ENCODE data around the gene DNAH14. TPM values are rescaled to one million over a fixed set of nuclear protein-coding genes. Genes with fewer than 3 reads are reported as not detected.
A peak's percentile ranks its signal among the peaks of the same experiment; 100 is the strongest.
"Not testable (repeated sequence)": the region's sequence is repeated elsewhere in the genome, so short reads cannot be mapped to it uniquely, and the experiment has no call there.

DNAH14 gene
- total RNA-seq, 1 experiment from 2014 or later, result not detected

DNA sequence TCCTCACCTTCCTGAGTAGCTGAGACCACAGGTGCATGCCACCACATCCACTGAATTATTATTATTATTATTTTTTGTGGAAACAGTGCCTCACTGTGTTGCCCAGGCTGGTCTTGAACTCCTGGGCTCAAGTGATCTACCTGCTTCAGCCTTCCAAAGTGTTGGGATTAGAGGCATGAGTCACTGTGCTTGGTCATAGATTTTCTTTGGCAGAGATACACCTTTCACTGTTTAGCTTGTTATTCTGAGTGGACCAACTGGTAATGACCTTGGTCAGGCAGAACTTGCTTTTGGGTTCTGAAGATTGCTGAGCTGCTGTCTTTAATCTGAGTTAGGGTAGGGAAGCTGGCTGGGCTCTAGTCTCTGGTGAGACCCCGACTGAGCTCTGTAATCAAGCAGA, 66.8 kb downstream of the DNAH14 start:
- DNase-seq (ENCODE audit: low read depth), result peak; percentile 7

DNA sequence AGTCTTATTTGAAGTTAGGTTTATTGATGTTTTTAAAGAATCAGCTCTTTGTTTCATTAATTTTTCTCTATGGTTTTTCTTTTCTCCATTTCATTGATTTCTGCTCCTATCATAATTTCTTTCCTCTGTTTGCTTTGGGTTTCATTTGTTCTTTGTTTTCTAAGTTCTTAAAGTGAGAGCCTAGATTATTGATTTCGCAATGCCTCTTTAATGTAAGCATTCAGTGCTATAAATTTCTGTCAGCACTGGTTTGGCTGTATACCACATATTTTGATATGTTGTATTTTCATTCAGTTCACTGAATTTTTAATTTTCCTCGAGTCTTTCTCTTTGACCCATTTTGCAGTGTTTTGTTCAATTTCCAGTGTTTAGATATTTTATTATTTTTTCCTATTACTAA, 68.7 kb downstream of the DNAH14 start:
- DNase-seq (ENCODE audit: low read depth), result no peak

DNA sequence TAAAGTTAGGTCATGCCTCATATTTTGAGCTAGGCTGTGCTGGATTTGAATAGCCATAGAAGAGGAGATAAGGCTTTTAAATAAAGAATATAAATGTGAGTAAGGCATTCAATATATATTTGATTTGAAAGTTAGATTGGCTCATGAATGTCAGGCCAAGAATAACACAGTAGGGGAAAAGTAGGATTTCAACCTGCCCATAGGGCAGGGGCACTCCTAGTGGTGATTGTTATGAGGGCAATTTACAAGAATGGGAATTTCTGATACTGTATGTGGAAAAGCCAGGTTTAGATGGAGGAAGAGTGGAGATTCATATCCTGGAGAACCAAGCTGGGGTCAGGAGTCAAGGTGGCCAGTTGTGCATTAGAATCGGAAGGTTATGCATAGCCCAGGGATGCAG, 74.9 kb downstream of the DNAH14 start:
- DNase-seq (ENCODE audit: low read depth), result no peak

DNA sequence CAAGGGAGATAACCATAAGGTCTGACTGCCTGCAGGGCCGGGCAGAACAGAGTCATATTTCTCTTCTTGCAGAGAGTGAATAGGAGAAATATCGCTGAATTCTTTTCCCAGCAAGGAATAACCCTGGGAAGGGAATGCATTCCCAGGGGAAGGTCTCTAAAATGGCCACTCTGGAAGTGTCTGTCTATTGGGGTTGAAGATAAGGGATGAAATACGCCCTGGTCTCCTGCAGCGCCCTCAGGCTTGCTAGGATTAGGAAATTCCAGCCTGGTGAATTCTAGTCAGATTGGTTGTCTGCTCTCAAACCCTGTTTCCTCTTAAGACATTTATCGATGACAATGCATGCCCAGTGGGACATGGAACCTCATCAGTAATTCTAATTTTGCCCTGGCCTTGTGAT, 76.9 kb downstream of the DNAH14 start:
- not testable (repeated sequence) for DNase-seq (ENCODE audit: low read depth)

DNA sequence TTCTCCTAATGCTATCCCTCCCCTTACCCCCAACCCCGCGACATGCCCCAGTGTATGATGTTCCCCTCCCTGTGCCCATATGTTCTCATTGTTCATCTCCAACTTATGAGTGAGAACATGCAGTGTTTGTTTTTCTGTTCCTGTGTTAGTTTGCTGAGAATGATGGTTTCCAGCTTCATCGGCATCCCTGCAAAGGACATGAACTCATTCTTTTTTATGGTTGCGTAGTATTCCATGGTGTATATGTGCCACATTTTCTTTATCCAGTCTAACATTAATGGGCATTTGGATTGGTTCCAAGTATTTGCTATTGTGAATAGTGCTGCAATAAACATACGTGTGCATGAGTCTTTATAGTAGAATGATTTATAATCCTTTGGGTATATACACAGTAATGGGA, 78.6 kb downstream of the DNAH14 start:
- not testable (repeated sequence) for DNase-seq (ENCODE audit: low read depth)

GRCh38 chr1:225021037-225021436, 91.6 kb downstream of the DNAH14 start:
- no peak for DNase-seq (ENCODE audit: low read depth)

- no peak for DNase-seq (ENCODE audit: low read depth)
These were observed 97.2 kb downstream of the DNAH14 start for GRCh38 chr1:225026701-225027100.

DNA sequence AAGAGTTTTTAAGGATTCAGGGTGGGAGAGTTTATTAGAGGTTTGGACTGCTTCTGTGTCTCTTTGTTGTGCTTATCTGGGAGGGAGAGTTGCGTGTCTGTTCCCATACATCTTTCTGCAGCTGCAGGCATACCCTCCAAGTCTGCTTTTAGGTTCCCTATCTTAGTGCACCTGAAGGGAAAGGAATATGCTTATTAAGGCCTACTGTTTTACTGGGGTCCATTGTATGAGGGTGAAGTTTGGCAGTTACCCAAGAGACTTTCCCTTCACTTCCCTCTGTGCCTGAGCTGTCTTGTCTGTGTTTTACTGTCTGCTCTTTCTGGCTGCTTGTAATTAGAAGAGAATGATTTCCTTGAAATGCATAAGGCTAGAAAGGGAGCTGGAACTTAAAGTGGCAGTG, 107.0 kb downstream of the DNAH14 start:
- not testable (repeated sequence) for DNase-seq (ENCODE audit: low read depth)

DNA sequence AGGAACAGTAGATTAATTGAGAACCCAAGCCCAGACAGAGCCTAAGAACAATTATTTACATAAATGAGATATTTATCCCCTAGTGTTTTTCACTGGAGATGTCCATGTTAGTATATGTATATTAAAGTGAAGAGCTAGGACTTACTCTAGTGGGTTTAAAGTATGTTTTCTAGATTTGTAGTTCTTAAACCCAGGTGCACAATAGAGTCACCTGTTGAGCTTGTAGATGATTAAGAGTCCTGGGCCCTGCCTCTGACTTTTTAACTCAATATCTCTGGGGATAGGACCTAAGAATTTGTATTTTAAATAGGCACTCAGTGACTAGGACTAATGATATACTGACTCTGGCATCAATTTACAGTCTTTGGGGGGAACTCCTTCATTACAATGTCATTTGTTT, 112.8 kb downstream of the DNAH14 start:
- no peak for DNase-seq (ENCODE audit: low read depth)

GRCh38 chr1:225044258-225044657, 114.8 kb downstream of the DNAH14 start:
- no peak for DNase-seq (ENCODE audit: low read depth)

GRCh38 chr1:225049594-225049993, 120.1 kb downstream of the DNAH14 start:
- no peak for DNase-seq (ENCODE audit: low read depth)

DNA sequence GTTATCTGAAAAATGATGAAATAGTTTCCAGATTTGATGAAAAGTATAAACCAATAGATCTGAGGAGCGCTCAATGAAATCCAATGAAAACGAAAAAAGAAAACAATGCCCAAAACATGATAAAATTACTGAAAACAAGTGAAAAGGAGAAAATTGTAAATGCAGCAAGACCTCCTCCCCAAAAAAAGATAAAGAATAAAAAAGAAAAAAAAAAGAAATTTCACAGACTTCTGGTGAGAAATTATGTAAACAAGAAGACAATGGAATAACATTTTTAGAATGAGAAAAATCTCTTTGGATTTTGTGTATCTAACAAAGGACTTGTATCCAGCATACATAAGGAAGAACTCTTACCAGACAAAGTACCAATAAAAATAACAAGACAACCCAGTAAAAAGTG, 134.2 kb downstream of the DNAH14 start:
- DNase-seq (ENCODE audit: low read depth), result no peak

DNA sequence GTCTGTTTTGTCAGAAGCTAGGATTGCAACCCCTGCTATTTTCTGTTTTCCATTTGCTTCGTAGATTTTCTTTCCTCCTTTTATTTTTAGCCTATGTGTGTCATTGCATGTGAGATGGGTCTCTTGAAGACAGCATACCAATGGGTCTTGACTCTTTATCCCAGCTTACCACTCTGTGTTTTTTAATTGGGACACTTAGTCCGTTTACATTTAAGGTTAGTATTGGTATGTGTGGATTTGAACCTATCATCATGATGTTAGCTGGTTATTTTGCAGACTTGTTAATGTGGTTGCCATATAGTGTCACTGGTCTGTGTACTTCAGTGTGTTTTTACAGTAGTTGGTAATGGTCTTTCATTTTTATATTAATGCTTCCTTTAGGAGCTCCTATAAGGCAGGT, 141.5 kb downstream of the DNAH14 start:
- no peak for DNase-seq (ENCODE audit: low read depth)

DNA sequence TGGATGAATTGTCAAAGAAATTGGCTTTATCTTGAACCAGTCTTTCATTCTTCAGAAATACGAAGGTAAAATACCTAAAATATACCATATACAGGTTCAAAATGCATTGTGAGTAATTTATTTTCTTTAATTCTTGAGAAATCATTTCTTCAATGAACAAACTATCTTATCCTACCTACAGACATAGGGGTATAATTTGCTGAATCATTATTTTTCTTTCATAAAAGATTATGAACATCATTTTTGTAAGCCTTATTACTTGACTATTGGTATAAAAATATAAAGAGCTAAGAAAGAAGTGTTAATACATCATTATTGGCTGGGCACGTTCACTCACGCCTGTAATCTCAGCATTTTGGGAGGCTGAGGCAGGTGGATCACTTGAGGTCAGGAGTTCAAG, 167.7 kb downstream of the DNAH14 start:
- DNase-seq (ENCODE audit: low read depth), result no peak

- no peak for DNase-seq (ENCODE audit: low read depth)
These were observed 181.5 kb downstream of the DNAH14 start for GRCh38 chr1:225111000-225111399.

DNA sequence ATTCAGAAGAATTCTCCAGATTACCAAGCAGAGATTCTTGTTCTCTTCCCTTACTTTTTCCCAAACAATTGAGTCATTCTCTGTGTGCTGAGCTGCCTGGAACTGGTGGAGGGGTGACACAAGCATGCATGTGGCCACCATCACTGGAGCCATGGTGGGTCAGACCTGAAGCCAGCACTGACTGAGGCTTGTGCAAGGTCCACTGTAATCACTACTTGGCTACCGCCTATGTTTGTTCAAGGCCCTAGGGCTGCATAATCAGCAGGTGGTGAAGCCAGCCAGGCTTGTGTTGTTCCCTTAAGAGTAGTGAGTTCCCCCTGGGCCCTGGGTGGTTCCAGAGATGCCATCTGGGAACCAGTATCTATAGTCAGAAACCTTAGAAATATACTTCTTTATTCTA, 183.8 kb downstream of the DNAH14 start:
- DNase-seq (ENCODE audit: low read depth), result no peak

DNA sequence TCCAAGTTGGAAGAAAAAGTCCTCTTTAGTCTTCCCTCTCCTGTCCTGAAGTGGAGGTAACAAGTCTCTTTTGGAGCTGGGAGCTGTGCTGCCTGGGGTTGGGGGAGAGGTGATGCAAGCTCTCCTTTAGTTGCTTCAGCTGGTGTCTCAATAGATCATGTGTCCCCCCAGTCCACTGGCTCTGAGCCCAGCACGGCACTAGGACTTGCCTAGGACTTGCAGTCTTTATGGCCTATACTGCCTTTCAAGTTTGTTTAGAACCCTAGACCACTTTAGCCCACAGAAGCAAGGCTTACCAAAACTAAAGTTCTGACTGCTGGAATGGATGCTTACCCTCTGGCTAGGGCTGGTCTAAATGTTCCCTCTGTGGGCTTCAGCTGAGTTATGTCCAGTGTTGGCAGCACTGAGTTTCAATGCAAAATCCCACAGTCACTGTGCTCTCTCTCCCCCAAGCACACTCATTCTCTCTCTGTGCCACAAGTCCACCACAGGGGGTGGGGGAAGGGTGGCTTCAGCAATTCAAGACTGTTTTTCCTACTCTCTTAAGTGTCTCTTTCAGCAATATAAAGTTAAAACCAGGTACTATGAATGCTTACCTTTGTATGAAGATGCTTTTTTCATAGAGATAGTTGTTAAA, 185.0 kb downstream of the DNAH14 start:
- no peak for DNase-seq (ENCODE audit: low read depth)

- DNase-seq (ENCODE audit: low read depth), result peak; percentile 14
These were observed 189.8 kb downstream of the DNAH14 start for GRCh38 chr1:225119307-225119706.

DNA sequence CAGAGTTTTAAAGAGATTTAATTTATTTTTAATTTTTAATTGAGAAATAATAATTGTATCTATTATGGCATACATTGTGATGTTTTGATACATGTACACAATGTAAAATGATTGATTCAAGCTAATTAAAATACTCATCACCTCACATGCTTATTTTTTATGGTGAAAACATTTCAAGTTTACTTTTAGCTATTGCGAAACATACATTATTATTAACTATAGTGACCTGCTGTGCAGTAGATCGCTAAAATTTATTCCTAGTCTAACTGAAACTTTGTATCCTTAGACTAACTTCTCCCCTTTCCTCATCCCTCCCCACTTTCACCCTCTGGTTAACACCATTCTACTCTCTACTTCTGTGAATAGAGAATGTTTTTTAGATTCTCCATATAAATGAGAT, 191.6 kb downstream of the DNAH14 start:
- DNase-seq (ENCODE audit: low read depth), result no peak

DNA sequence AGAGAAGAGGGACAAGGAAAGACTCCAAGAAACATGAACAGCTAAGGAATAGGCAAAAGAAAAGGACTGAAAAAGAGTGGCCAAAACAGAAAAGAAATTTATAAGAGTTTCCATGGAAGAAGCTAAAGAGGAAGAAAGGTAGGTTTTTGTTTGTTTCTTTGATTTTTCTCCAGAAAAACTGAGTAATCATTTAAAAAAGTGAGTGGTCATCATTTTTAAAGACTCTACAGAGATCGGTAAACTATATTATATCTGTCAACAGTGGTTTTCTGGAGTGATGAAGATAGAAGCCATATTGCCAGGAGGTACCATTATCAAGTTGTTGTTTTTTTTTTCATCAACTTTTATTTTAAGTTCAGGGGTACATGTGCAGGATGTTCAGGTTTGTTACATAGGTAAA, 202.4 kb downstream of the DNAH14 start:
- DNase-seq (ENCODE audit: low read depth), result no peak

DNA sequence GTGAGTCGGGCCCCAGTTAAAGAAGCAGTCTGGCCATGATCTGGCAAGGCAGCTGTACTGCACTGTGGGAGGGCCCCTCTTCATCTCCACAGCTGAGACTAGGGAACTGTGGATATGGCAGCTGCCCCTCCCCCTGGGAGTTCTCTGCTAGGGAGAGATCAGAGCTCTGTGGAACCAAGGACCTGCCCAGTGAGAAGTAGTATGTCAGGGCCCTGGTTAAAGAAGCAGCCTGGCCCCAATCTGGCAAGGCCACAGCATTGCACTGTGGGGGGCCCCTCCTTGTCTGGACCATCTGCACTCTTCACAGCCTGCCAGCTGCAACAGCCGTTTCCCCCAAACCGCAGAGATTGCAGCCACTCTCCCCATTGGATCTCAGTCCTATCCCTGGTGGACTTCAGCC, 208.5 kb downstream of the DNAH14 start:
- DNase-seq (ENCODE audit: low read depth), result no peak

DNA sequence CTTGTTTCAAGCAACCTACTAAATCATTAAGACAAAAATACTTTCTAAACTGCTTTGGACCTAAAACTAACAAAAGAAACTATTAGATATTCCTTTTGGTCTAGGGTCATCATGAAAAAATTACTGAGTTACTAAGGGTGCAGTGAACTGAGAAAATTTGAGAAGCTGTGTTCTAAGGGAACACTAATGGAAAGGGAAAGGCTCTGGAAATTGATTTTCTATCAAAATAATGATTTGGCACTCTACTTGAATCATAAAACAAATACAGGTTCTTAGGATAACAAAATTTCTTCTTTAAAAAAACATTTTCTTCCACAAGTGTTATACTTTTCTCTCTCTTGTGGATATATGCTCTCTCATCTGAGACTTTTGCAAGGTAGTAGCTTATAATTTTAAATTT, 213.5 kb downstream of the DNAH14 start:
- DNase-seq (ENCODE audit: low read depth), result no peak

- no peak for DNase-seq (ENCODE audit: low read depth)
These were observed 217.0 kb downstream of the DNAH14 start for GRCh38 chr1:225146478-225146877.

DNA sequence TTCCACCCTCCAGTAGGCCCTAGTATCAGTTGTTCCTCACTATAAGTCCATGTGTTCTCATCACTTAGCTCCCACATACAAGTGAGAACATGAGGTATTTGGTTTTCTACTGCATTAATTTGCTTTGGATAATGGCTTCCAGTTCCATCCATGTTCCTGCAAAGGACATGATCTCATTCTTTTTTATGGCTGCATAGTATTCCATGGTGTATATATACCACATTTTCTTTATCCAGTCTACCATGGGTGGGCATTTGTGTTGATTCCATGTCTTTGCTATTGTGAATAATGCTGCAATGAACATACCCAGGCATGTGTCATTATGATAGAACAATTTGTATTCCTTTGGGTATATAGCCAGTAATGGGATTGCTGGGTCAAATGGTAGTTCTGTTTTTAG, 218.3 kb downstream of the DNAH14 start:
- not testable (repeated sequence) for DNase-seq (ENCODE audit: low read depth)

All from M059J (cell line).